Caco-2 (cell line): ENCODE measurements around the gene MFRP. TPM values are rescaled to one million over a fixed set of nuclear protein-coding genes. Genes with fewer than 3 reads are reported as not detected.
A peak's percentile ranks its signal among the peaks of the same experiment; 100 is the strongest.

Experiments
- BruUV-seq: library from RNA; stranded (reverse); fragments of 400-500 nt; replicated peaks from 2 replicates; lab custom pipeline; 2021; lab: Mats Ljungman, UMichigan
- CTCF ChIA-PET: fragments of 300-600 bp; sonication (Branson Sonifier 250); formaldehyde crosslinking; loops from one replicate; lab custom pipeline; 2022; ENCODE audit warnings: antibody characterized with exemption; lab: Charles Lee
- POLR2A ChIA-PET: fragments of 300-600 bp; sonication (Branson Sonifier 250); formaldehyde crosslinking; loops from one replicate; lab custom pipeline; 2022; ENCODE audit warnings: antibody characterized with exemption; lab: Charles Lee
- DNase-seq, 2 experiments: peaks; one replicate each; pipeline versions ENCODE4 v3.0.0 to v3.0.0-alpha.2; 2020 to 2022
- H3K27me3 ChIP-seq: replicated peaks from 2 replicates; pipeline ENCODE4 v1.6.0; 2011; ENCODE audit warnings: low read length; ENCODE audit not compliant: control insufficient read depth, insufficient read depth
- H3K36me3 ChIP-seq: 2 replicates; pipeline ENCODE4 v1.5.1; 2011; ENCODE audit warnings: low read length; ENCODE audit not compliant: control insufficient read depth, insufficient read depth
- H3K4me1 ChIP-seq: fragments of 250-450 bp; sonication (Bioruptor Pico); 2 replicates; pipeline ENCODE4 v1.5.1; 2020; ENCODE audit warnings: mild to moderate bottlenecking
- H3K4me3 ChIP-seq: 2 replicates; pipeline ENCODE4 v1.5.1; 2011; ENCODE audit warnings: low read depth, mild to moderate bottlenecking, control low read depth, low read length
- H3K9me3 ChIP-seq: fragments of 250-450 bp; sonication (Bioruptor Pico); 2 replicates; pipeline ENCODE4 v1.5.1; 2020; ENCODE audit warnings: mild to moderate bottlenecking, moderate library complexity
- H3K27ac Mint-ChIP-seq: one replicate; pipeline ENCODE4 v1.8.0; 2022; ENCODE audit warnings: mixed read lengths; ENCODE audit not compliant: unreplicated experiment
- H3K27me3 Mint-ChIP-seq: one replicate; pipeline ENCODE4 v1.8.0; 2022; ENCODE audit warnings: mixed read lengths; ENCODE audit not compliant: insufficient read depth, unreplicated experiment
- H3K36me3 Mint-ChIP-seq: one replicate; pipeline ENCODE4 v1.8.0; 2022; ENCODE audit warnings: mild to moderate bottlenecking, mixed read lengths; ENCODE audit not compliant: insufficient read depth, unreplicated experiment
- H3K4me1 Mint-ChIP-seq: one replicate; pipeline ENCODE4 v1.8.0; 2022; ENCODE audit warnings: low read depth, mixed read lengths; ENCODE audit not compliant: unreplicated experiment
- H3K4me3 Mint-ChIP-seq: one replicate; pipeline ENCODE4 v1.8.0; 2022; ENCODE audit warnings: mild to moderate bottlenecking, moderate library complexity, mixed read lengths; ENCODE audit not compliant: unreplicated experiment
- H3K9me3 Mint-ChIP-seq: one replicate; pipeline ENCODE4 v1.8.0; 2022; ENCODE audit warnings: mixed read lengths; ENCODE audit not compliant: unreplicated experiment
- CTCF ChIP-seq, 2 experiments: fragments of 200-600 bp in 1 of 2; IDR thresholded peaks; 1 replicate in 1 of 2; 2 replicates in 1 of 2; pipeline versions ENCODE4 v1.5.1 to v1.8.0; 2011 to 2022; ENCODE audit warnings: antibody characterized with exemption in 1 of 2, control low read depth in 1 of 2, inconsistent platforms in 1 of 2, low read depth in 1 of 2, low read length in 1 of 2, mild to moderate bottlenecking in 1 of 2, moderate library complexity in 1 of 2; ENCODE audit not compliant: insufficient read depth in 1 of 2, severe bottlenecking in 1 of 2, unreplicated experiment in 1 of 2
- intact Hi-C: fragments of 100-400 bp; cut with micrococcal nuclease; formaldehyde crosslinking; loops from one replicate; pipeline ENCODE4 v1.10.0; 2022; ENCODE audit not compliant: unreplicated experiment
- total RNA-seq: library from RNA; stranded (reverse); gene quantifications from 2 replicates; pipeline ENCODE4 v1.2.3, GENCODE V29; 2022

The MFRP gene
- total RNA-seq, 1 experiment from 2014 or later: not detected

- peak within 1 kb of the TSS; percentile 58 for H3K4me3 ChIP-seq
- no TSS peak for BruUV-seq
Measured at GRCh38 chr11:119316729-119317591, 29.5 kb downstream of the MFRP start, which contains the start of gene MCAM. TSS of gene MCAM (minus strand) at chr11:119317130. CDS start at chr11:119317101, 29 bp downstream.

GRCh38 chr11:119316016-119316728 is 30.3 kb downstream of the MFRP start:
- Histone ChIP-seq H3K36me3 (no peaks in the 10 kb centered on the region), H3K9me3 (no peaks in the 10 kb centered on the region), H3K27me3 (peaks cover 7% of the 10 kb centered on the region), H3K4me3 (peak overlapping the region; percentile 58), H3K4me1 (peaks cover 29% of the 10 kb centered on the region)
- intact Hi-C loops: loop anchor here (10.0 kb wide), 1 partner anchor 111 kb away; the partner anchor contains the start of gene CBL
- Mint-ChIP-seq H3K27me3 (peaks cover 5% of the 10 kb centered on the region), H3K27ac (no peak overlapping the region), H3K4me3 (peak overlapping the region; percentile 76), H3K4me1 (no peaks in the 10 kb centered on the region), H3K36me3 (peaks cover 5% of the 10 kb centered on the region), H3K9me3 (no peaks in the 10 kb centered on the region)
- CTCF ChIA-PET: interaction anchor here (0.7 to 1.8 kb wide), 3 partner anchors 9 to 65 kb away, joined by 4 to 10 read pairs (median 4); partner anchors contain the start of gene USP2
- no peak for TF ChIP-seq CTCF (IDR thresholded peaks at IDR 0.05; ENCODE audit: insufficient read depth in 1 of 2, low read depth in 1 of 2, low read length in 1 of 2, severe bottlenecking in 1 of 2, unreplicated experiment in 1 of 2)
- POLR2A ChIA-PET: interaction anchor here (0.8 kb wide), 1 partner anchor 45 kb away, joined by 5 read pairs; no protein-coding TSS in a partner anchor
- TSS peak; percentile 71 for BruUV-seq
- peak in 1 of 2 experiments; percentile 34 for DNase-seq

More at GRCh38 chr11:119316729-119317591, 29.5 kb downstream of the MFRP start, which contains the start of gene MCAM:
- H3K27ac Mint-ChIP-seq: no peak within 1 kb of the TSS
- ChIA-PET CTCF (interaction anchor here (0.8 to 2.1 kb wide), 3 partner anchors 21 to 158 kb away, joined by 3 to 9 read pairs (median 4); no protein-coding TSS in a partner anchor), POLR2A (interaction anchor here (0.5 to 1.0 kb wide), 4 partner anchors 21 to 210 kb away, joined by 3 to 5 read pairs (median 4); partner anchors contain the start of genes C2CD2L and CBL)
- no peak for TF ChIP-seq CTCF (IDR thresholded peaks at IDR 0.05; ENCODE audit: insufficient read depth in 1 of 2, low read depth in 1 of 2, low read length in 1 of 2, severe bottlenecking in 1 of 2, unreplicated experiment in 1 of 2)
- no peaks in the 10 kb centered on the region for H3K9me3 ChIP-seq
- H3K4me1 Mint-ChIP-seq: no peaks in the 10 kb centered on the region
- H3K36me3 ChIP-seq: no peaks in the 10 kb centered on the region
- intact Hi-C loops: loop anchor here (10.0 kb wide), 1 partner anchor 112 kb away; the partner anchor contains the start of gene CBL
- peaks cover 5% of the 10 kb centered on the region for H3K27me3 Mint-ChIP-seq
- no peaks in the 10 kb centered on the region for H3K9me3 Mint-ChIP-seq
- peak; percentile 45 to 55 for DNase-seq
- H3K4me3 Mint-ChIP-seq: peak within 1 kb of the TSS; percentile 76
- H3K27me3 ChIP-seq: peaks cover 7% of the 10 kb centered on the region
- H3K36me3 Mint-ChIP-seq: peaks cover 5% of the 10 kb centered on the region
- peaks cover 34% of the 10 kb centered on the region for H3K4me1 ChIP-seq
